H1 (cell line): ENCODE measurements around the gene BCAM. TPM values are rescaled to one million over a fixed set of nuclear protein-coding genes. Genes with fewer than 3 reads are reported as not detected.

ENCODE experiments used
- CHD1 ChIP-seq: IDR thresholded peaks from 2 replicates; pipeline ENCODE4 v1.6.1; 2012; ENCODE audit warnings: low read depth, low read length, improper control_type of control experiment
- GABPA ChIP-seq: IDR thresholded peaks from 2 replicates; pipeline ENCODE4 v1.6.1; 2011; ENCODE audit warnings: mild to moderate bottlenecking, low read length, moderate library complexity, borderline replicate concordance; ENCODE audit not compliant: insufficient read depth
- PHF8 ChIP-seq: fragments of 200-600 bp; sonication (generic); conservative IDR thresholded peaks from 2 replicates; pipeline ENCODE4 v1.7.1; 2012; ENCODE audit warnings: low read depth, mild to moderate bottlenecking, inconsistent platforms, low read length, moderate library complexity
- RFX5 ChIP-seq: IDR thresholded peaks from 2 replicates; pipeline ENCODE4 v1.6.1; 2011; ENCODE audit warnings: low read depth, low read length, improper control_type of control experiment, borderline replicate concordance
- RXRA ChIP-seq: IDR thresholded peaks from 2 replicates; pipeline ENCODE4 v1.6.1; 2011; ENCODE audit warnings: low read depth, mild to moderate bottlenecking, low read length, moderate library complexity; ENCODE audit not compliant: insufficient read depth
- polyA plus RNA-seq, 7 experiments: library from polyadenylated mRNA; depleted of rRNA in 3 of 7; stranded (reverse) in 5 of 7; unstranded in 2 of 7; fragments of >200 nt in 5 of 7; fragments of 200-250 nt in 2 of 7; gene quantifications; 1 replicate in 5 of 7; 2 replicates in 1 of 7; 4 replicates in 1 of 7; pipeline versions ENCODE4 v1.2.1 to v1.2.3, GENCODE V29; 2011 to 2013; ENCODE audit warnings: missing spikeins in 2 of 7, mixed read lengths in 2 of 7
- total RNA-seq: library from RNA; stranded (reverse); fragmentation: NEBNext Ultra II Directional; extraction: Animal tissue kit (Norgen Biotek cat#: 25700); gene quantifications from 2 replicates; pipeline ENCODE4 v1.2.1, GENCODE V29; 2021
- TF ChIP-seq, protein P1 (sequence below): IDR thresholded peaks from 2 replicates; pipeline ENCODE4 v1.6.1; 2012; ENCODE audit warnings: inconsistent platforms

The BCAM gene
- total and polyA plus RNA-seq, 2 of the 8 experiments (the other 6 are each of a cell fraction or from before 2014, with no cell fraction given) = 32.5 to 81.4 TPM

DNA sequence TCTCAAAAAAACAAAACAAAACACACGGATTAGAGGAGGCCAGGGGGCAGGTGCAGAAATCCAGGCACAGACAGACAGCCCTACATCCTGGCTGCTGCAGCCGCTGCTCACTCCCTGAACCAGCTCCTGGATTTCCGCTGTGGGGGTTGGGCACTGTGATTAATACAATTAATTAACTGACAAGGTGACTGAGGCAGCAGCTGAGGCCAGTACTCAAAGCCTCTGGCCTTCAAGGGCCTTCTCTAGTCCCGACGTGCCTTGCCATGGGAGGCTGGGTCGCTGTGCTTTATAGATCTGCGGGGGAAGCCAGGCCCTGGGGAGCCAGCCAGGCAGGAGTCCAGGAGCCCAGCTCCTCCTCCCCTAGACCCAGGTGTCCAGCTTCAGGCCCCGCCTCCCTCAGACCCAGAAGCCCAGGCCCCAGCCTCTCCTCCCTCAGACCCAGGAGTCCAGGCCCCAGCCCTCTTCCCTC, 41.8 kb downstream of the BCAM start (continued):
- TF ChIP-seq GABPA = no peak
- no peak for TF ChIP-seq CHD1
- no peak for TF ChIP-seq RFX5
- no peak for TF ChIP-seq PHF8
- no peak for TF ChIP-seq RXRA
- TF ChIP-seq, protein P1, sequence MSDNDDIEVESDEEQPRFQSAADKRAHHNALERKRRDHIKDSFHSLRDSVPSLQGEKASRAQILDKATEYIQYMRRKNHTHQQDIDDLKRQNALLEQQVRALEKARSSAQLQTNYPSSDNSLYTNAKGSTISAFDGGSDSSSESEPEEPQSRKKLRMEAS = no peak
